ENCODE measurements around the gene RRM1.

The RRM1 gene

GRCh38 chr11:4064278-4064955, 30.2 kb upstream of the RRM1 start:
- Histone ChIP-seq H3K27me3 (ENCODE audit: control insufficient read depth, insufficient read depth, low read length) (no peaks in the 10 kb centered on the region), H3K4me3 (ENCODE audit: low read length) (no peak overlapping the region), H3K4me1 (ENCODE audit: control insufficient read depth, insufficient read depth, low read length) (peaks cover 17% of the 10 kb centered on the region), H3K9me3 (ENCODE audit: control insufficient read depth, low read length) (no peaks in the 10 kb centered on the region), H3K9ac (ENCODE audit: low read length) (no peak overlapping the region), H3K36me3 (ENCODE audit: control insufficient read depth, insufficient read depth, low read length) (no peaks in the 10 kb centered on the region)

GRCh38 chr11:4065086-4065485, 29.5 kb upstream of the RRM1 start:
- H3K27me3 ChIP-seq (ENCODE audit: control insufficient read depth, insufficient read depth, low read length): no peaks in the 10 kb centered on the region
- no peak overlapping the region for H3K4me3 ChIP-seq (ENCODE audit: low read length)
- no peaks in the 10 kb centered on the region for H3K9me3 ChIP-seq (ENCODE audit: control insufficient read depth, low read length)
- H3K4me1 ChIP-seq (ENCODE audit: control insufficient read depth, insufficient read depth, low read length): peaks cover 11% of the 10 kb centered on the region
- no peaks in the 10 kb centered on the region for H3K36me3 ChIP-seq (ENCODE audit: control insufficient read depth, insufficient read depth, low read length)
- H3K9ac ChIP-seq (ENCODE audit: low read length): no peak overlapping the region

DNA sequence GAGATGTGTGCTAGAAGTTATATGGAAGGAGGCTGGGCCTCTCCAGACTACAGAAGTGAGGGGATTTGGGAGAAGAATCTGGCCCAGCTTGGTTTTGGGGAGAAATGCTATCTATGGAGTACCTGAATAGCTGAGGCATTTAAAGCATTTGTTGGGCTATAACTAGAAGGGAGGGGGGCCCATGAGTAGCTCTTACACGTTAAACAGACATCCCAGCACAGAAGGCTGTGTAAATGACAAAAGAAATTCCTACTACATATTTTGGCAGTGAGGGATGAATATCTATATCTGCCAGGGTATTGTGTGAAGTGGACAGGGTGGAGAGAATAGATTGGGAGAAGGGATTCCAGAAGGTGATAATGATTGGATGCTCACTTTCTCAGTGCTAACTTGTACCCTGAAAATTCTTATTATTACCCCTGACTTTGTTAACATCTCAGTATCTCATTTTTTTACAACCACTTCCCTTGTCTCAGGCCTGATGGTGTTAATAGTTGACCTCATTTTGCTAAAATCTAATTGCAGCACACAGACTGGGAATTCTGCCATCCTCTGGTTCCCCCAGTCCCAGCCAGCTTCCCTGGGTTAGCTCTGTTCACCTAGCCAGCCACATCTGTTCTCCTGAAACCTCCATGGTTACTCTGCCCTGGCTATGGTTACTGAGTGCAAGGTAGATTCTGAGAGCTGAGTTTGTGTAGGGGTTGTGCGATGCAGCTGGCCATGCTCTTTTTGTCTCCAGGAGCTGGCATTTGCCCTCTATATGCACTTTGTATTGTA, 28.8 kb upstream of the RRM1 start:
- Histone ChIP-seq H3K9me3 (ENCODE audit: control insufficient read depth, low read length) (no peaks in the 10 kb centered on the region), H3K9ac (ENCODE audit: low read length) (no peak overlapping the region), H3K4me1 (ENCODE audit: control insufficient read depth, insufficient read depth, low read length) (peaks cover 4% of the 10 kb centered on the region), H3K27me3 (ENCODE audit: control insufficient read depth, insufficient read depth, low read length) (no peaks in the 10 kb centered on the region), H3K36me3 (ENCODE audit: control insufficient read depth, insufficient read depth, low read length) (no peaks in the 10 kb centered on the region), H3K4me3 (ENCODE audit: low read length) (no peak overlapping the region)

GRCh38 chr11:4066910-4067309, 27.7 kb upstream of the RRM1 start:
- no peaks in the 10 kb centered on the region for H3K9me3 ChIP-seq (ENCODE audit: control insufficient read depth, low read length)
- H3K4me3 ChIP-seq (ENCODE audit: low read length): no peak overlapping the region
- no peak overlapping the region for H3K9ac ChIP-seq (ENCODE audit: low read length)
- H3K27me3 ChIP-seq (ENCODE audit: control insufficient read depth, insufficient read depth, low read length): no peaks in the 10 kb centered on the region
- no peaks in the 10 kb centered on the region for H3K4me1 ChIP-seq (ENCODE audit: control insufficient read depth, insufficient read depth, low read length)
- H3K36me3 ChIP-seq (ENCODE audit: control insufficient read depth, insufficient read depth, low read length): no peaks in the 10 kb centered on the region

DNA sequence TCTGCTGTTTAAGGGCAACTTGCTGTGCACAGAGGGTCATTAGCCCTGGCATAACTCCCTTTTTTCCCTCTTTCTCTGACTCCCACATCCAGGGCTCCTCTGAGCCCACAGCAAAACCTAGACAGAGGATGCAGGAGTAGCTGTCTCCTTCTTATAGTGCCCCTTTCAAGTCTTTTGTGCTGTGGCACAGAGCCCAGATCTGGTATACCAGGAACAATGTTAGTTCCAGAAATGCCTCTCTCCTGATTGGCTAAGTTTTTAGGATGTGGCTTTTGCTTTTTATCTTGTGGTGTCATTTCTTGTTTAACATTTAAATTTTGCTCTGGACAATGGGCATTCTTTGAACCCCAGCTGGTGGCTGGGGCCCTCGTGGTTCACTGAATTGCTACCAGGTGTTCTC, 25.6 kb upstream of the RRM1 start:
- Histone ChIP-seq H3K36me3 (ENCODE audit: control insufficient read depth, insufficient read depth, low read length) (no peaks in the 10 kb centered on the region), H3K9ac (ENCODE audit: low read length) (no peak overlapping the region), H3K27me3 (ENCODE audit: control insufficient read depth, insufficient read depth, low read length) (no peaks in the 10 kb centered on the region), H3K9me3 (ENCODE audit: control insufficient read depth, low read length) (no peaks in the 10 kb centered on the region), H3K4me3 (ENCODE audit: low read length) (no peak overlapping the region), H3K4me1 (ENCODE audit: control insufficient read depth, insufficient read depth, low read length) (no peaks in the 10 kb centered on the region)

GRCh38 chr11:4071325-4071724, 23.3 kb upstream of the RRM1 start:
- Histone ChIP-seq H3K4me1 (ENCODE audit: control insufficient read depth, insufficient read depth, low read length) (no peaks in the 10 kb centered on the region), H3K36me3 (ENCODE audit: control insufficient read depth, insufficient read depth, low read length) (no peaks in the 10 kb centered on the region), H3K9ac (ENCODE audit: low read length) (no peak overlapping the region), H3K9me3 (ENCODE audit: control insufficient read depth, low read length) (no peaks in the 10 kb centered on the region), H3K4me3 (ENCODE audit: low read length) (no peak overlapping the region), H3K27me3 (ENCODE audit: control insufficient read depth, insufficient read depth, low read length) (no peaks in the 10 kb centered on the region)

GRCh38 chr11:4071914-4072313, 22.7 kb upstream of the RRM1 start:
- no peak overlapping the region for H3K9ac ChIP-seq (ENCODE audit: low read length)
- H3K36me3 ChIP-seq (ENCODE audit: control insufficient read depth, insufficient read depth, low read length): no peaks in the 10 kb centered on the region
- H3K9me3 ChIP-seq (ENCODE audit: control insufficient read depth, low read length): no peaks in the 10 kb centered on the region
- no peak overlapping the region for H3K4me3 ChIP-seq (ENCODE audit: low read length)
- H3K4me1 ChIP-seq (ENCODE audit: control insufficient read depth, insufficient read depth, low read length): no peaks in the 10 kb centered on the region
- no peaks in the 10 kb centered on the region for H3K27me3 ChIP-seq (ENCODE audit: control insufficient read depth, insufficient read depth, low read length)

- no peaks in the 10 kb centered on the region for H3K4me1 ChIP-seq (ENCODE audit: control insufficient read depth, insufficient read depth, low read length)
- H3K4me3 ChIP-seq (ENCODE audit: low read length): no peak overlapping the region
- no peaks in the 10 kb centered on the region for H3K36me3 ChIP-seq (ENCODE audit: control insufficient read depth, insufficient read depth, low read length)
- H3K9ac ChIP-seq (ENCODE audit: low read length): no peak overlapping the region
- no peaks in the 10 kb centered on the region for H3K9me3 ChIP-seq (ENCODE audit: control insufficient read depth, low read length)
- no peaks in the 10 kb centered on the region for H3K27me3 ChIP-seq (ENCODE audit: control insufficient read depth, insufficient read depth, low read length)
Measured at GRCh38 chr11:4072668-4073285, 21.8 kb upstream of the RRM1 start.

- Histone ChIP-seq H3K9ac (ENCODE audit: low read length) (no peak overlapping the region), H3K27me3 (ENCODE audit: control insufficient read depth, insufficient read depth, low read length) (no peaks in the 10 kb centered on the region), H3K9me3 (ENCODE audit: control insufficient read depth, low read length) (no peaks in the 10 kb centered on the region), H3K4me1 (ENCODE audit: control insufficient read depth, insufficient read depth, low read length) (no peaks in the 10 kb centered on the region), H3K4me3 (ENCODE audit: low read length) (no peak overlapping the region), H3K36me3 (ENCODE audit: control insufficient read depth, insufficient read depth, low read length) (no peaks in the 10 kb centered on the region)
Measured at GRCh38 chr11:4074266-4074665, 20.3 kb upstream of the RRM1 start.

DNA sequence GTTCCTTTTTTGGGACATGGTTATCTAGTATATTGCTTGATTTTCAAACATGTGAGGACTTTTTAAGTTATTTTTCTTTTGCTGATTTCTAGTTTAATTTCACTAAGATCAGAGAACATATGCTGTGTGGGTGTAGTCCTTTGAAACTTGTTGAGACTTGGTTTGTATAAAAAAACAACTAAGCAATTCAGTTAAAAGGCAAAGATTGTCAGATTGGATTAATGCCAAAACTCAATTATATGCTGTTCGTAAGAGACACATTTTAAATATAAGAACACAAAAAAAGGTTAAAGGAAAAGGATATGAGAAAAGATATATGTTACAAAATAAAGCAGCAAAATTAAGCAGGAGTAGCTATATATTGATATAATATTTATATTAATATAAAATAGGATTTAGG, 17.8 kb upstream of the RRM1 start:
- Histone ChIP-seq H3K27me3 (ENCODE audit: control insufficient read depth, insufficient read depth, low read length) (no peaks in the 10 kb centered on the region), H3K9ac (ENCODE audit: low read length) (no peak overlapping the region), H3K4me3 (ENCODE audit: low read length) (no peak overlapping the region), H3K4me1 (ENCODE audit: control insufficient read depth, insufficient read depth, low read length) (no peaks in the 10 kb centered on the region), H3K9me3 (ENCODE audit: control insufficient read depth, low read length) (no peaks in the 10 kb centered on the region), H3K36me3 (ENCODE audit: control insufficient read depth, insufficient read depth, low read length) (no peaks in the 10 kb centered on the region)

DNA sequence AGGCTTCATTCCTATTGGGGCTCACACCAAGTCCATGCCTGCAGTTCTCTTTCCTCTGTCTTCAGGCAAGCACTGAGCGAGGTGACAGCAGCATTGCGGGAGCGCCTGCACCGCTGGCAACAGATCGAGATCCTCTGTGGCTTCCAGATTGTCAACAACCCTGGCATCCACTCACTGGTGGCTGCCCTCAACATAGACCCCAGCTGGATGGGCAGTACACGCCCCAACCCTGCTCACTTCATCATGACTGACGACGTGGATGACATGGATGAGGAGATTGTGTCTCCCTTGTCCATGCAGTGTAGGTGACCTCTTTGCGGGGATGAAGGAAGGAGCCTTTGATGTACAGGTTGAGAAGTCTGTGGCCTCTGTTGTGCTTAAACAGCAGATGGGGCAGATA, 11.4 kb upstream of the RRM1 start:
- H3K9me3 ChIP-seq (ENCODE audit: control insufficient read depth, low read length): no peaks in the 10 kb centered on the region
- no peaks in the 10 kb centered on the region for H3K27me3 ChIP-seq (ENCODE audit: control insufficient read depth, insufficient read depth, low read length)
- H3K9ac ChIP-seq (ENCODE audit: low read length): no peak overlapping the region
- no peaks in the 10 kb centered on the region for H3K36me3 ChIP-seq (ENCODE audit: control insufficient read depth, insufficient read depth, low read length)
- H3K4me1 ChIP-seq (ENCODE audit: control insufficient read depth, insufficient read depth, low read length): peaks cover 18% of the 10 kb centered on the region
- no peak overlapping the region for H3K4me3 ChIP-seq (ENCODE audit: low read length)

GRCh38 chr11:4084406-4085125, 10.0 kb upstream of the RRM1 start:
- peaks cover 18% of the 10 kb centered on the region for H3K4me1 ChIP-seq (ENCODE audit: control insufficient read depth, insufficient read depth, low read length)
- H3K36me3 ChIP-seq (ENCODE audit: control insufficient read depth, insufficient read depth, low read length): no peaks in the 10 kb centered on the region
- no peak overlapping the region for H3K9ac ChIP-seq (ENCODE audit: low read length)
- H3K9me3 ChIP-seq (ENCODE audit: control insufficient read depth, low read length): no peaks in the 10 kb centered on the region
- no peak overlapping the region for H3K4me3 ChIP-seq (ENCODE audit: low read length)
- H3K27me3 ChIP-seq (ENCODE audit: control insufficient read depth, insufficient read depth, low read length): no peaks in the 10 kb centered on the region

All from mucosa of stomach (tissue), 1 donor.